ENCODE data around the gene EHMT1. TPM values are rescaled to one million over a fixed set of nuclear protein-coding genes. Genes with fewer than 3 reads are reported as not detected.

The EHMT1 gene
- total and polyA plus RNA-seq, 10 of the 15 experiments (the other 5 are each of a cell fraction or from before 2014, with no cell fraction given), result 2.9 to 100 (median 48.1) TPM

- Histone ChIP-seq H3K79me2 (ENCODE audit: control insufficient read depth, insufficient read depth, low read length) (peaks cover 14% of the 10 kb centered on the region), H3K27me3 (replicated peaks in 1 of 2; ENCODE audit: control insufficient read depth in 2 of 2, insufficient read depth in 2 of 2, low read length in 1 of 2) (no peaks in the 10 kb centered on the region), H4K20me1 (ENCODE audit: control insufficient read depth, insufficient read depth) (no peaks in the 10 kb centered on the region), H2AFZ (ENCODE audit: control insufficient read depth, low read depth, low read length) (no peak overlapping the region), H3K36me3 (ENCODE audit: control insufficient read depth in 2 of 2, insufficient read depth in 2 of 2, low read length in 1 of 2) (peaks cover 11 to 12% of the 10 kb centered on the region in 2 experiments; a peak in 3 of 4 replicates), H3K9ac (ENCODE audit: control insufficient read depth, insufficient read depth, low read length) (no peak overlapping the region; the same call in 1 of the 2 replicates), H3K4me1 (ENCODE audit: control insufficient read depth, insufficient read depth, low read length) (peaks cover 6% of the 10 kb centered on the region; the same call in 1 of the 2 replicates), H3K27ac (ENCODE audit: control insufficient read depth, insufficient read depth) (no peak overlapping the region; the same call in 1 of the 2 replicates), H3K4me2 (ENCODE audit: control insufficient read depth, insufficient read depth) (no peak overlapping the region), H3K4me3 (no peak overlapping the region; the same call in 1 of the 2 replicates), H3K9me3 (replicated peaks; ENCODE audit: control insufficient read depth, insufficient read depth, low read length) (no peaks in the 10 kb centered on the region)
- ChIA-PET CTCF (interaction anchor here (1.2 kb wide), 1 partner anchor 12 kb away, joined by 3 read pairs; no protein-coding TSS in a partner anchor), SMC1A (ENCODE audit: uncharacterized antibody, unreplicated experiment) (interaction anchor here (1.0 kb wide), 1 partner anchor 14 kb away, joined by 3 read pairs; no protein-coding TSS in a partner anchor), POLR2A (interaction anchor here (1.0 kb wide), 1 partner anchor 38 kb away, joined by 3 read pairs; the partner anchor contains the start of gene MRPL41), RAD21 (ENCODE audit: unreplicated experiment) (interaction anchor here (0.8 to 0.9 kb wide), 2 partner anchors 29 to 39 kb away, joined by 3 to 4 read pairs; partner anchors contain the start of genes EHMT1 and MRPL41)
- intact Hi-C loops (cut with micrococcal nuclease; ENCODE audit: unreplicated experiment) (no loop called here), in situ Hi-C loops (cut with MboI) (no loop called here)
- DNase-seq (ENCODE audit: low read depth, low spot score), result no peak
- no peak for ATAC-seq
- BruUV-seq (replicated peaks), result no TSS peak
- TF ChIP-seq IKZF1 (conservative IDR thresholded peaks at IDR 0.05) (0 out of 2 replicates have a peak, but pooled peaks have one; percentile 8), SMC3 (IDR thresholded peaks at IDR 0.05; ENCODE audit: borderline replicate concordance, low read length) (no peak), ZNF207 (IDR thresholded peaks at IDR 0.05; ENCODE audit: borderline replicate concordance) (no peak), SKIL (IDR thresholded peaks at IDR 0.05; ENCODE audit: low read depth, poor library complexity, severe bottlenecking) (no peak), ZBTB33 (IDR thresholded peaks at IDR 0.05) (no peak)
- WGBS (ENCODE audit: insufficient coverage, insufficient replicate concordance, low lambda C conversion rate, missing lambda C conversion rate), result no CpG with 5 or more reads among the region's 61 CpGs
- no peak for FAIRE-seq
These were observed 28.7 kb upstream of the EHMT1 start for GRCh38 chr9:137590123-137590468.

All from GM12878 (cell line).